Keratinocyte (primary cell): ENCODE results near the gene ZP1. TPM values are rescaled to one million over a fixed set of nuclear protein-coding genes. Genes with fewer than 3 reads are reported as not detected.

Experiments
- DNase-seq: peaks from one replicate; pipeline ENCODE4 v3.0.0-alpha.2; 2011; ENCODE audit warnings: low read depth, missing footprints, low spot score
- FAIRE-seq: peaks from 2 replicates; lab custom pipeline; 2011; peaks lifted over from hg19 to GRCh38; lab: Jason Lieb, UNC
- H2AFZ ChIP-seq: 2 replicates; pipeline ENCODE4 v1.6.0; 2012; ENCODE audit warnings: low read length, control low read depth, inconsistent platforms; ENCODE audit not compliant: control insufficient read depth
- H3K27ac ChIP-seq: 2 replicates; pipeline ENCODE4 v1.5.1; 2011; ENCODE audit warnings: low read length; ENCODE audit not compliant: control insufficient read depth, insufficient read depth
- H3K27me3 ChIP-seq: 3 replicates; pipeline ENCODE4 v1.6.0; 2011; ENCODE audit warnings: low read length; ENCODE audit not compliant: control insufficient read depth, insufficient read depth; ENCODE audit errors: extremely low read depth
- H3K36me3 ChIP-seq, 2 experiments: 2 replicates in 1 of 2; 3 replicates in 1 of 2; pipeline ENCODE4 v1.5.1; 2011; ENCODE audit warnings: low read length in 2 of 2, mild to moderate bottlenecking in 1 of 2; ENCODE audit not compliant: control insufficient read depth in 2 of 2, insufficient read depth in 2 of 2; ENCODE audit errors: extremely low read depth in 1 of 2
- H3K4me1 ChIP-seq: 3 replicates; pipeline ENCODE4 v1.5.1; 2011; ENCODE audit warnings: low read length; ENCODE audit not compliant: control insufficient read depth, insufficient read depth; ENCODE audit errors: extremely low read depth
- H3K4me2 ChIP-seq: 3 replicates; pipeline ENCODE4 v1.6.0; 2011; ENCODE audit warnings: low read depth, low read length; ENCODE audit not compliant: control insufficient read depth, insufficient read depth; ENCODE audit errors: extremely low read depth
- H3K4me3 ChIP-seq, 3 experiments: fragments of 200-600 bp in 1 of 3; sonication (generic) in 1 of 3; 2 replicates in 2 of 3; 3 replicates in 1 of 3; pipeline ENCODE4 v1.5.1; 2011 to 2016; ENCODE audit warnings: low read length in 3 of 3, mild to moderate bottlenecking in 3 of 3, control low read depth in 2 of 3, inconsistent platforms in 1 of 3, low read depth in 1 of 3, mixed read lengths in 1 of 3, mixed run types in 1 of 3, moderate library complexity in 1 of 3; ENCODE audit not compliant: control insufficient read depth in 2 of 3, insufficient read depth in 2 of 3; ENCODE audit errors: extremely low read depth in 1 of 3
- H3K79me2 ChIP-seq: 2 replicates; pipeline ENCODE4 v1.6.0; 2012; ENCODE audit warnings: low read length; ENCODE audit not compliant: control insufficient read depth, insufficient read depth
- H3K9ac ChIP-seq: 3 replicates; pipeline ENCODE4 v1.6.0; 2011; ENCODE audit warnings: low read length; ENCODE audit not compliant: control insufficient read depth, insufficient read depth; ENCODE audit errors: extremely low read depth
- H3K9me1 ChIP-seq: 3 replicates; pipeline ENCODE4 v1.6.0; 2011; ENCODE audit warnings: low read length; ENCODE audit not compliant: control insufficient read depth, insufficient read depth; ENCODE audit errors: extremely low read depth
- H3K9me3 ChIP-seq: 2 replicates; pipeline ENCODE4 v1.5.1; 2012; ENCODE audit warnings: low read depth, low read length; ENCODE audit not compliant: control insufficient read depth
- H4K20me1 ChIP-seq: 3 replicates; pipeline ENCODE4 v1.6.0; 2011; ENCODE audit warnings: low read length; ENCODE audit not compliant: control insufficient read depth, insufficient read depth; ENCODE audit errors: extremely low read depth
- EZH2 ChIP-seq: IDR thresholded peaks from one replicate; pipeline ENCODE4 v1.6.1; 2012; ENCODE audit warnings: inconsistent platforms, mild to moderate bottlenecking, low read length, moderate library complexity
- dilution Hi-C: fragments of 300-500 bp; cut with MboI; formaldehyde crosslinking; loops from one replicate; pipeline ENCODE4 v1.7.0; 2020; ENCODE audit warnings: low sequenced_read_pairs; ENCODE audit not compliant: extremely low pct_ligation_motif_present
- polyA plus RNA-seq, 5 experiments: library from polyadenylated mRNA; depleted of rRNA in 3 of 5; stranded (reverse) in 3 of 5; stranded (forward) in 1 of 5; unstranded in 1 of 5; fragments of >200 nt; gene quantifications; 1 replicate in 1 of 5; 2 replicates in 3 of 5; 3 replicates in 1 of 5; pipeline versions ENCODE4 v1.2.1 to v1.2.3, GENCODE V29; 2011 to 2012; ENCODE audit warnings: missing spikeins in 2 of 5, low read depth in 1 of 5, low replicate concordance in 1 of 5
- TF ChIP-seq, protein P1 (sequence below), 3 experiments: IDR thresholded peaks in 1 of 3; conservative IDR thresholded peaks in 1 of 3; optimal IDR thresholded peaks in 1 of 3; 2 replicates in 2 of 3; 3 replicates in 1 of 3; pipeline versions ENCODE3 to v1.5.1; 2011; ENCODE audit warnings: low read length in 3 of 3, mild to moderate bottlenecking in 3 of 3, moderate library complexity in 2 of 3, control low read depth in 1 of 3, inconsistent platforms in 1 of 3; ENCODE audit not compliant: insufficient read depth in 2 of 3; ENCODE audit errors: extremely low read depth in 1 of 3

The ZP1 gene
- polyA plus RNA-seq, 1 donor (not counting 4 experiments of a cell fraction or from before 2014, with no cell fraction given) = not detected

DNA sequence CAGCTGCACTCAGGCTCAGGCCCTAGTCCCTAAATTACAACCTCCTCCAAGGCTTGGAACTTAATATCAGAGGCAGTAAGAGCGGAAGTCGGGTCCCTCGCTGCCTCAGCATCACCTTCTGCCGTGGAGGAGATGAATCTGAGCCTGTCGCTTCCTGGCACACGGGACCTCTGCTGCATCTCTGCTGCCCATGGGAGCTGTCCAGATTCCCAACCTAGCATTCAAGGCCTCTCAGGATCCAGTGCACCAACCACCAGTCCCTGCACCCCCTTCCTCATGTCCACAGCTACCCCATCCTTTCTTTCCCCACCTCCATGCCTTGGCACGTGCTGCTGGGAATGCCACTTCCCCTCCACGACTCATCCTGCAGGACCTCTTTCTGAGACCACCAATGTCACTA, 9.1 kb upstream of the ZP1 start:
- Histone ChIP-seq H3K9me1 (no peaks in the 10 kb centered on the region), H4K20me1 (no peaks in the 10 kb centered on the region), H2AFZ (no peak overlapping the region), H3K4me1 (no peaks in the 10 kb centered on the region), H3K4me3 (no peak overlapping the region), H3K79me2 (no peaks in the 10 kb centered on the region), H3K27me3 (no peaks in the 10 kb centered on the region), H3K4me2 (no peak overlapping the region), H3K36me3 (no peaks in the 10 kb centered on the region), H3K9me3 (no peaks in the 10 kb centered on the region), H3K27ac (no peak overlapping the region), H3K9ac (no peak overlapping the region)
- TF ChIP-seq, protein P1, sequence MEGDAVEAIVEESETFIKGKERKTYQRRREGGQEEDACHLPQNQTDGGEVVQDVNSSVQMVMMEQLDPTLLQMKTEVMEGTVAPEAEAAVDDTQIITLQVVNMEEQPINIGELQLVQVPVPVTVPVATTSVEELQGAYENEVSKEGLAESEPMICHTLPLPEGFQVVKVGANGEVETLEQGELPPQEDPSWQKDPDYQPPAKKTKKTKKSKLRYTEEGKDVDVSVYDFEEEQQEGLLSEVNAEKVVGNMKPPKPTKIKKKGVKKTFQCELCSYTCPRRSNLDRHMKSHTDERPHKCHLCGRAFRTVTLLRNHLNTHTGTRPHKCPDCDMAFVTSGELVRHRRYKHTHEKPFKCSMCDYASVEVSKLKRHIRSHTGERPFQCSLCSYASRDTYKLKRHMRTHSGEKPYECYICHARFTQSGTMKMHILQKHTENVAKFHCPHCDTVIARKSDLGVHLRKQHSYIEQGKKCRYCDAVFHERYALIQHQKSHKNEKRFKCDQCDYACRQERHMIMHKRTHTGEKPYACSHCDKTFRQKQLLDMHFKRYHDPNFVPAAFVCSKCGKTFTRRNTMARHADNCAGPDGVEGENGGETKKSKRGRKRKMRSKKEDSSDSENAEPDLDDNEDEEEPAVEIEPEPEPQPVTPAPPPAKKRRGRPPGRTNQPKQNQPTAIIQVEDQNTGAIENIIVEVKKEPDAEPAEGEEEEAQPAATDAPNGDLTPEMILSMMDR (optimal IDR thresholded peaks at IDR 0.05 in 1 of 3, IDR thresholded peaks at IDR 0.05 in 1 of 3, conservative IDR thresholded peaks at IDR 0.05 in 1 of 3; ENCODE audit: extremely low read depth in 1 of 3, insufficient read depth in 2 of 3, low read length in 3 of 3) = no peak
- TF ChIP-seq EZH2 = no peak
- FAIRE-seq = no peak
- DNase-seq = no peak
- dilution Hi-C loops = no loop called here

DNA sequence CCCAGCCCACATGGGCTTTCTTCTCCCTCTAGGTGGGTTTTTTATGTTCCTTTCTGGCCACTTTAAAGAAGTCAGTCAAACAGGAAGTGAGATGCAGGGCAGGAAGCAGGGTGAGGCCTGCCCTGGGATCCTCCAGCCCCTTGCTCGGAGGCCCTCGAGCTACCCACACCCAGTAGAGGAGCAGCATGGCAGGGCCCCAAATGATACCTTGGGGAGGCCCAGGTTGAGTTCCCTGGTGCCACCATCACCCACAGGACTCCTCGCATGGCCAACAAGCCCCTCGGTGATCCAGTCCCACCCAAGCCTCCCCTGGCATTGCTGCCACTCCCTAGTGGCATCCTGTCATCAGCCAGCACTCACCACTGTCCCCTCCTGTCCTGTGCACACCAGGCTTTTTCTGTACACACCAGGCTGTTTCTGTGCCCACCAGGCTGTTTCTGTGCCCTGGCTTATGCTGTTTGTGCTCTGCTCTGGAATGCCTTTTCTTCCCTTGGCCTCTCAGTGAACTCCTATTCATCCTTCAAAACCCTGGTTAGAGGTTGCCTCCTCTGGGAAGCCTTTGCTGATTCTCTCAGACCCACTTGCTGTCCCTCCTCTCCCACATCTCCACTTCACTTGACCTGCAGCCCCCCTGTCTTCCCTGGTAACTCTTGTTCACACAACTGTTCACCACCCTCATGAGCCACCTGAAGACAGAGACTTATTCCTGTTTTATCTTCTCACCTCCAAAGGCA, 8.4 kb upstream of the ZP1 start:
- H2AFZ ChIP-seq = no peak overlapping the region
- H3K36me3 ChIP-seq = no peaks in the 10 kb centered on the region
- dilution Hi-C loops = no loop called here
- no peaks in the 10 kb centered on the region for H3K79me2 ChIP-seq
- no peaks in the 10 kb centered on the region for H3K9me3 ChIP-seq
- H4K20me1 ChIP-seq = no peaks in the 10 kb centered on the region
- TF ChIP-seq, protein P1 (optimal IDR thresholded peaks at IDR 0.05 in 1 of 3, IDR thresholded peaks at IDR 0.05 in 1 of 3, conservative IDR thresholded peaks at IDR 0.05 in 1 of 3; ENCODE audit: extremely low read depth in 1 of 3, insufficient read depth in 2 of 3, low read length in 3 of 3) = no peak
- no peak for TF ChIP-seq EZH2
- no peaks in the 10 kb centered on the region for H3K27me3 ChIP-seq
- H3K4me1 ChIP-seq = no peaks in the 10 kb centered on the region
- no peak overlapping the region for H3K9ac ChIP-seq
- FAIRE-seq (no peak), DNase-seq (no peak)
- no peak overlapping the region for H3K27ac ChIP-seq
- no peak overlapping the region for H3K4me3 ChIP-seq
- H3K4me2 ChIP-seq = no peak overlapping the region
- H3K9me1 ChIP-seq = no peaks in the 10 kb centered on the region
